ENCODE measurements around the gene ARSG.

Gene ARSG

GRCh38 chr17:68457168-68457538 is 165.9 kb downstream of the ARSG start, which contains the start of gene WIPI1:
TSS of gene WIPI1 (minus strand) at chr17:68457496. CDS start at chr17:68457421, 75 bp downstream.
- DNase-seq = no peak

GRCh38 chr17:68457539-68458259 is 166.4 kb downstream of the ARSG start:
- DNase-seq = peak; percentile 99

DNA sequence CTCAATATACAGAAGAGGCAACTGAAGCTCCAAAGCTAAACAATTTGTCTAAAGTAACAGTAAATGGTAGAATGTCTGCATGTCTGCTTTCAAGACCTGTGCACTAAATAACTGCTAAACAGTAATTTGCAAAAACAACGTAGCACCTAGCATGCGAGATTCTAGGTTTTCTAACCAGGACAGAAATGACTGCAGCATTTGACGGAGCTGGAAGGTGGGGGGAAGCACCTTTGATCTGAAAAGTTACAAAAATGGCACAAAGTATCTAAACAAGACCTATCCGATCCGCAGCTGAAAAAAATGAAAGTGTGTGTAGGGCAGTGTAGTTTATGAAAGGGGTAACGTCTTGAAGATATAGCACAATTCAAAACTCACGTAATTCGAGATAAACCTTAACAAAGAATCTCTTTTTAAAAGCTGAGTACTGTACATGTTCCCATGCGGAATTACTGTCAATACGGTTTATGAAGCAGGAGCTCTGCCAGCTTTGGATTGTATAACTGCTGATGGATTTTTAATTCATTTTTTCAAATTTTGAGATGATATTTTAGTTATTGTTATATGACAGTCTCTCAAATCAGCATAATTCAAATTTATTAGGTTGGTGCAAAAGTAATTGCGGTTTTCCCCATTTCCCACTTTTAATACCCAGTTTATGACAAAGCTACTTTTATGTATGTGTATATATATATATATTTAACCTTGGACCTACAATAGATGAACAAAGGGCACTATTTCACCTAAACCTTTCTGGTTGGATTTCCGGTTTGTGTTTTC is 167.2 kb downstream of the ARSG start:
- no peak for DNase-seq

DNA sequence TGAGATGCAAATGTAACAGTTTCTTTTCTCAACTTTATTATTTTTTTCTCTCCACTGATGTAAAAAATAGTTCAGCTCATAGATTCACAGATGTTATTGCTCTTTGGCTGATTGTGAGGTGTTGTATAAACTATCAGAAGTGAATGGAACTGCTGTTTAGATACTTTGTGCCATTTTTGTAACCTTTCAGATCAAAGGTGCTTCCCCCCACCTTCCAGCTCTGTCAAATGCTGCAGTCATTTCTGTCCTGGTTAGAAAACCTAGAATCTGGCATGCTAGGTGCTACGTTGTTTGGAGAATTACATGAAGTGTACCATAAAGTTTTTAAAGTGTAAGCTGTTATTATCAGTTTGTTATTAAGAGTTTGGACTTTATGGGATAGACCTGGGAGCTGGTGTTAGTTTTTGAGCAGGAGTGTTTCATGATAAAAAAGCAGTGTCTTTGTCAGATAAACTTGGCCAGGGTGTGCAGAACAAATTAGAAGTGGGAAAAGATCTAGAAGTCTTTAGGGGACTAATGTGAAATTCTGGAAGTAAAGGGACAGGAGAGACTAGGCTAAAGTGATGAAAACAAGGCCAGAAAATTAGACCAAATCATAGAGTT is 167.8 kb downstream of the ARSG start:
- DNase-seq = no peak

GRCh38 chr17:68460146-68460545 is 168.9 kb downstream of the ARSG start:
- peak; percentile 21 for DNase-seq

- peak; percentile 78 for DNase-seq
These were observed 169.4 kb downstream of the ARSG start for GRCh38 chr17:68460715-68461114.

GRCh38 chr17:68461122-68461539 is 169.8 kb downstream of the ARSG start:
- DNase-seq = peak; percentile 24

- peak; percentile 49 for DNase-seq
These were observed 170.3 kb downstream of the ARSG start for GRCh38 chr17:68461589-68461988.

DNA sequence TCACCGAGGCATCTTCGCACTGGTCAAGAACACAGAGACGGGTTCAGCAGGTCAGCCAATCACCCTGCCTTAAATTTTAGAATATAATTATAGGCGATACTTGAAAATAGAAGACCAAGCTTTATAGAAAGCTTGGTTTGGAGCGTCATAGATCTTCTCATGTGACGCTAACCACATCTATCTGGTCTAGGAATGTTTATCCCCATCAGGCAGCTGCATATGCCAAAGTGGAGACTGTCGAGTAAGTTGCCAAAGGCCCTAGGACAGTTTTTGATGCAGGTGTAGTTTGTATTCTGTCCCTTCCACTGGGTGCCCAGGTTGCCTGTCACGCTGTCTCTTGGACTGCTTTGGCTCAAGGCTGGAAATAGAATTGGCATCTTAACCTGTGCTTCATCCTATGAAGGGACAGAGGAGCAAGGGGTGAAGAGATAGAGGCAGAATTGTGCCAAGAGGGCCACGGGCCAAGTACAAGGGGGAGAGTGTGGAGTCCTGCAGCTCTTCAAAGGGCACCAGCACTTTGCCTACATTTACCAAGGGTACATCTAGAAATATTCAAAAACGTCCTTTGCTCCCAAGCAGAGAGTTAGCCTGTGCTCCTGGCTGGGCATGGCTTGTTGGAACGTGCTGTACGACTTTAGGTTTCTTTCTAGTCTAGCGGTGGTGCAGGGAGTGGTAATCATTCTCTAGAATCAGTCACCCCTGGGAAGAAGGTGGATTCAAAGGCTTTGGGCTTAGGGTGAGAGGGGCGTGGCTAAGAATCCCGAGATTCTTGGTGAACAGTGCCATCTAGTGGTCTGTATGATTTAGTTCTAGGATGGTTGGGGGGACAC is 171.3 kb downstream of the ARSG start:
- peak; percentile 86 for DNase-seq

DNA sequence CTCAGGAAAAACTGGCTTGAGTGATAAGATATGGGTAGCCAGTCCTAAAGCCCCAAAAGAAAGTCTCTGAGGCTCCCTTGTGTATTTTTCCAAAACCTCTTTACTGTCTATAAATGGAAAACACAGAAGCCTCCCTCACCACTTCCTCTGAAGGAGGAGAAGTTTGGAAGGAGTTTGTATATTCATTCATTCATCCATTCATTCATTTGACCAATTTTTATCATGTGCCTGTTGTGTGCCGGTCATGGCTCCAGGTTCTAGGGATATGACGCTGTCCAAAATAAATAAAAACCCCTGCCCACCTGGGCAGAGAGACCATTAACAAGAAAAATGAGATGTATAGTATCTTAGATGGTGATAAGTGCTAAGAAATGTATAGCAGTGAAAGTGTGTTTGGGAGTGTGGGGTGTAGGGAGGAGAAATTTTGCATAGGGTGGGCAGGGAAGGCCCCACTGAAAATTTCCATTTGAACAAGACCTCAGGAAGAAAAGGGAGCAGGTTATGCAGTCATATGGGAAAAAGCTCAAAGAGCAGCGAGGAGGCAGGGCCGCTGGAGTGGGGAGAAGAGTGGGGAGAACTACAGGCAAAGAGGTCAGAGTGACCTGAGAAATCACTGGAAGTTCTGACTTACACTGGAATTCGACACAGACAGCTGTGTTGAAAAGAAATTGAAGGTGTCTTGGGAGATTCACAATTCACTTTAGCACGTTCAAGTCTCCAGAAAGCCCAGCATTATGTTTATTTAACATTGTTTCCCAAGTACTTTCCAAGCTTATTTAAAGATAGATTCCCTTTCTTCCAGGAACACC is 172.1 kb downstream of the ARSG start:
- DNase-seq = no peak

DNA sequence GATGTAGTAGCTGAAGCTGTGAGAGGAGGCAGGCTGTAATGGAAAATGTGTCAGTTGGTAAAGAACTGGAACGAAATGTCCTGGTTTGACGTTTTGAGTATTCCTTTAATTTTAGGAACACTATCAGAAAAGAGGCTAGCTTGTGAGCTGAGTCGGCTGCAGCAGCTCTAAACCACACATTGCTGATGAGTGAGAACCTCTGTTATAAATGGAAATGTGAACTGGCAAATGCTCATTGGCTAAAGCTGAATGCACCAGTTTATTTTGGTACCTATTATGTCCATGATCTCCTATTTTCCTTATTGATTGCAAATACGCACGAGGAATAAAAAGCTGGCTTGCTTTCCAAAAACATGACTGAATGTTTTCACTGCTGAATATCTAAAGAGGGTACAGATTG is 177.0 kb downstream of the ARSG start:
- no peak for DNase-seq

- DNase-seq = no peak
These were observed 177.5 kb downstream of the ARSG start for GRCh38 chr17:68468788-68469187.

Measured in CD4-positive, alpha-beta T cell treated with Interleukin-10 for 1 hour (primary cell).